Testis (tissue), 2 donors: ENCODE measurements around the gene FAM222B.

ENCODE experiments used
- CTCF ChIP-seq, 3 experiments: fragments of 450-650 bp in 2 of 3; fragments of 200-600 bp in 1 of 3; sonication (generic) in 1 of 3; IDR thresholded peaks; one replicate each; pipeline ENCODE4 v1.5.1; 2016 to 2019; ENCODE audit warnings: antibody characterized with exemption in 3 of 3, mild to moderate bottlenecking in 2 of 3, moderate library complexity in 1 of 3
- POLR2A ChIP-seq: fragments of 450-650 bp; IDR thresholded peaks from one replicate; pipeline ENCODE4 v1.6.1; 2017; ENCODE audit warnings: antibody characterized with exemption, mild to moderate bottlenecking, moderate library complexity

DNA sequence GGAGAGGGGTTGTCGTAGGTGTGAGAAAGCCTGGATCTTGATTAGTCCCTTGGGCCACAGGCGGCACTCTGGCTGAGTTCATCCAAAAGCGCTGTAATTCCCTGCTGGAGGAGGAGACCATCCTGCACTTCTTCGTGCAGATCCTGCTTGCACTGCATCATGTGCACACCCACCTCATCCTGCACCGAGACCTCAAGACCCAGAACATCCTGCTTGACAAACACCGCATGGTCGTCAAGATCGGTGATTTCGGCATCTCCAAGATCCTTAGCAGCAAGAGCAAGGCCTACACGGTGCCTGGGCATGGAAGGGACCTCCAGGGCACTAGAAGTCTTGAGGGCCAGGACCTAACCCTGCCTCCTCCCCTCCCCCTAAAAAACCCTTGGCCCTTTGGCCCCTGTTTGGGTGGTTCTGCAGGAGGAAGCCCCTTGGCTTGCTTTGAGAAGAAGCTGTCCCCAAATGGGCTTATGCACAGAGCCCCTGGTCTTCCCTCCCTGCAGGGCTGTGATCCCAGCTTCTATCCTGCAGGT, 107.8 kb downstream of the FAM222B start:
- TF ChIP-seq CTCF (IDR thresholded peaks at IDR 0.05): no peak
- no peak for TF ChIP-seq POLR2A
